ENCODE data around the gene CHRM5.

The CHRM5 gene

DNA sequence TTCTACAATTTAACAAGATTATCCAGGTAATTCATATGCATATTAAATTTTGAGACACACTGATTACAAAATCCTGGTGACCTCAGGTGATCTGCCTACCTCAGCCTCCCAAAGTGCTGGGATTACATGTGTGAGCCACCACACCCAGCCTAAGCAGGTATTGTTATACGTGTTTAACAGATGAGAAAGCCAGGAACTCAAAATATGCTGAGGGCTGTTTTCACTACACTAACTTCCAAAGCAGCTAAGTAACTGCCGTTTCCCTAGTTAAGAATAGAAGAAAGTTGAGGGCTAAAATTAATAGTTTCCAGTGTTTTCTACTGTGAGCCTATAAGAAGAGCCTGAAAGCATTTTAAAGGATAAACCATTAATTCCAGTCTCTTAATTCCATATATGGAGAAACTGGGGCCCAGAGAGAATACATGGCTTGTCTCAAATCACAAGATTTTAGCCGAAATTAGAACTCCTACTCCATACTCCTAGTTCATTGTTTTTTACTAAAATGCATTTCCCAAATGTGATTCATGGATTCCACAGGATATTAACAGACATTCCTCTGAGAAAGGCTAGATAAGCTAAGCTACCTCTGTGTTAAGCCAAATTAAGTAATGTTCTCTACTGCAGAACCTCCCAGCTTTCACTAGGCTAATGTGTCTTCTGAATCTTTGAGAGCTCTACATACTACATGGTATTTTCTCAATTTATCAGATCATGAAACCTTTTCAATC lies 87.7 kb downstream of the CHRM5 start:
- H3K4me3 ChIP-seq (ENCODE audit: low read depth, low read length), result no peak overlapping the region
- in situ Hi-C loops (cut with HindIII; ENCODE audit: low sequenced_read_pairs), result no loop called here
- DNase-seq (ENCODE audit: low read depth, low spot score), result peak; percentile 75
- TF ChIP-seq, protein P1, sequence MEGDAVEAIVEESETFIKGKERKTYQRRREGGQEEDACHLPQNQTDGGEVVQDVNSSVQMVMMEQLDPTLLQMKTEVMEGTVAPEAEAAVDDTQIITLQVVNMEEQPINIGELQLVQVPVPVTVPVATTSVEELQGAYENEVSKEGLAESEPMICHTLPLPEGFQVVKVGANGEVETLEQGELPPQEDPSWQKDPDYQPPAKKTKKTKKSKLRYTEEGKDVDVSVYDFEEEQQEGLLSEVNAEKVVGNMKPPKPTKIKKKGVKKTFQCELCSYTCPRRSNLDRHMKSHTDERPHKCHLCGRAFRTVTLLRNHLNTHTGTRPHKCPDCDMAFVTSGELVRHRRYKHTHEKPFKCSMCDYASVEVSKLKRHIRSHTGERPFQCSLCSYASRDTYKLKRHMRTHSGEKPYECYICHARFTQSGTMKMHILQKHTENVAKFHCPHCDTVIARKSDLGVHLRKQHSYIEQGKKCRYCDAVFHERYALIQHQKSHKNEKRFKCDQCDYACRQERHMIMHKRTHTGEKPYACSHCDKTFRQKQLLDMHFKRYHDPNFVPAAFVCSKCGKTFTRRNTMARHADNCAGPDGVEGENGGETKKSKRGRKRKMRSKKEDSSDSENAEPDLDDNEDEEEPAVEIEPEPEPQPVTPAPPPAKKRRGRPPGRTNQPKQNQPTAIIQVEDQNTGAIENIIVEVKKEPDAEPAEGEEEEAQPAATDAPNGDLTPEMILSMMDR (IDR thresholded peaks at IDR 0.05; ENCODE audit: low read depth, low read length), result no peak

DNA sequence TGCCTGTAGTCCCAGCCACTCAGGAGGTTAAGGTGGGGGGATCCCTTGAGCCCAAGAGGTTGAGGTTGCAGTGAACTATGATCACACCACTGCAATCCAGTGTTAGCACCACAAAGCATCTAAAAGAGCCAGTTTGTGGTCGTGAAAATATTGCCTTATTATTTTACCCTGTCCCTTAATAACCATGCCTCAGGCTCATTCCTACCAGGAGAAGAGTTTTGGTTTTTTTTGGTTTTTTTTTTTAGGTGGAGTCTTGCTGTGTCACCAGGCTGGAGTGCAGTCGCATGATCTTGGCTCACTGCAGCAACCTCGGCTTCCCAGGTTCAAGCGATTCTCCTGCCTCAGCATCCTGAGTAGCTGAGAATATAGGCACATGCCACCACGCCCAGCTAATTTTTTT lies 88.6 kb downstream of the CHRM5 start:
- in situ Hi-C loops (cut with HindIII; ENCODE audit: low sequenced_read_pairs), result no loop called here

DNA sequence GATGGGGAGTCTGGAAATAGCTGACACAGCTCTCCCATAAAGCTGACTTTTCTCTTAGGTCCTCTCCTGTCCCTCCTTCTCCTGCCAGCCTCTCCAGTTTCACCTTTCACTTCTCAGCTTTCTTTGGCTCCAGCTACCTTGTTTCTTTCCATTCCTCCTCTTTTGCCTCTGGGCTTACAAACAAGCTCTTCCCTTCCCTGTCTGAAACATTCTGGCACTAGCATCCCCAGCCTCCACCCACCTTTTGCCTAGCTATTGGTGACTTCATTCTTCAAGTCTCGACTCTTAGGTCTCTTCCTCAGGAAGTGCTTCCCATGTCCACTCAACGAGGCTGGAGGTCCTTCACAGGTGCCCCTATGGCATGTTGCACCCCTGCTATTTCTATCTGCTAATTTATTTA lies 91.2 kb downstream of the CHRM5 start:
- H3K4me3 ChIP-seq (ENCODE audit: low read depth, low read length), result no peak overlapping the region
- TF ChIP-seq, protein P1 (IDR thresholded peaks at IDR 0.05; ENCODE audit: low read depth, low read length), result no peak
- in situ Hi-C loops (cut with HindIII; ENCODE audit: low sequenced_read_pairs), result no loop called here
- no peak for DNase-seq (ENCODE audit: low read depth, low spot score)

More for the DNA sequence above, 88.6 kb downstream of the CHRM5 start:
- DNase-seq (ENCODE audit: low read depth, low spot score), result no peak
- TF ChIP-seq, protein P1 (IDR thresholded peaks at IDR 0.05; ENCODE audit: low read depth, low read length), result no peak
- no peak overlapping the region for H3K4me3 ChIP-seq (ENCODE audit: low read depth, low read length)

DNA sequence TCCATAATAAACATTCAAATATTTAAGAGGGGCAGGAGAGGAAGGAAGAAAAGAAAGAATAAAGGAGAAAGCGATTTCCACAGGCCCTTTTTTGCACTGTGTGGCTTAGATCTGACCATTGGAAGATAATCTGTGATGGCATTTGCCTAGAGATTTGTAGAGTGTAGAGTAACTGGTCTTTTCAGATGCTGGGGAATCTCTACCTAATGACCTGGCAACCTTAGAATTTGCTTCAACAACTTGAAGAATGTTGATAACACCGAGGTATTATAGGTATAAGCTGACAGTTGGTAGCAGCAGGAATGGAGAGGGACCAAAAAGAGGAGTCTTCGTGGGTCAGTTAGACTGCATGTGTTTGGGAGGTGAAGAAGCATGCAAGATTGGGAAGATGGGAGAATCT lies 91.6 kb downstream of the CHRM5 start:
- no peak overlapping the region for H3K4me3 ChIP-seq (ENCODE audit: low read depth, low read length)
- no peak for DNase-seq (ENCODE audit: low read depth, low spot score)
- TF ChIP-seq, protein P1 (IDR thresholded peaks at IDR 0.05; ENCODE audit: low read depth, low read length), result no peak
- in situ Hi-C loops (cut with HindIII; ENCODE audit: low sequenced_read_pairs), result no loop called here

DNA sequence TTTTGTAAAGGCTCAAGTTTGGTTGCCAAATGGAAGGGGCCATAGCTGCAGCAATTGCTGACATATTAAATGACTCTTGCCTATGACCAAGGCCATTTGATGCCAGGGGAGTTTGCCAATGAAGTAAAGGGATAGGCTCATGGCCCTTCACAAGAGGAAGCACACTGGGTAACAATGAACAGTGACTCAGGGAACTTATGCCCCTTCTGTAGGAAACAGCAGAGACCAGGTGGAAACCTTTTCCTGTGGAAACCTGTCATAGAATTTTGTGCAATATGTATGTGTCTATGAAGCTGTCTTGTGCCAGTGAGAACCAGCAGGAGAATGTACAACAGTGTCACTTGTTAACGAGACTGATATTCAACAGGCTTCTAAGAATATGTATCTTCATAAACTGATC lies 96.1 kb downstream of the CHRM5 start:
- TF ChIP-seq, protein P1 (IDR thresholded peaks at IDR 0.05; ENCODE audit: low read depth, low read length), result no peak
- no peak for DNase-seq (ENCODE audit: low read depth, low spot score)
- no peak overlapping the region for H3K4me3 ChIP-seq (ENCODE audit: low read depth, low read length)
- in situ Hi-C loops (cut with HindIII; ENCODE audit: low sequenced_read_pairs), result no loop called here

DNA sequence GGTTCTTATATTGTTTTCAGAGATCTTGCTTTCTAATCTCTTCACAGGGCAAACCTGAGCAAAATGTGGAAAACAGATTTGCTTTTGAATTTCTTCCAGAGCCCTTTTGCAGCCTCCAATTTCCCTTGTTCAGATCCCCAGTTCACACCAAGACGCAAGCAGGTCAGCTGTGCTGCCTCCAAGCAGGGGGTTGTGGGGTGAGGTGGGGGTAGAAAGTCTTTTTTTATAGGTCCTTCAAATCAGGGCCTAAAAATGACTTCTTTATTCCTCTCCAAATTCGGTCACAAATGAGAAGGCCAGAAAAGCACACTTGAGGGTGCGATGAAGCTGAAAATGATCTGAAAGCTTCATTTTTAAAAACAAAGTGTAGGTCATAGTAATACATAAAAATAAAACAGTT lies 97.0 kb downstream of the CHRM5 start:
- DNase-seq (ENCODE audit: low read depth, low spot score), result no peak
- TF ChIP-seq, protein P1 (IDR thresholded peaks at IDR 0.05; ENCODE audit: low read depth, low read length), result no peak
- H3K4me3 ChIP-seq (ENCODE audit: low read depth, low read length), result no peak overlapping the region
- in situ Hi-C loops (cut with HindIII; ENCODE audit: low sequenced_read_pairs), result no loop called here

All from astrocyte of the spinal cord (primary cell).